ENCODE measurements around the gene SLC10A1. TPM values are rescaled to one million over a fixed set of nuclear protein-coding genes. Genes with fewer than 3 reads are reported as not detected.

Gene SLC10A1
- total and polyA plus RNA-seq, 2 of the 4 experiments (the other 2 are of a cell fraction), result 0.03 TPM; not detected in 1

- H2AFZ ChIP-seq (replicated peaks; ENCODE audit: low read length, poor library complexity), result no peak overlapping the region
Observed at GRCh38 chr14:69820991-69821390, 23.9 kb upstream of the SLC10A1 start.

More at GRCh38 chr14:69820991-69821390, 23.9 kb upstream of the SLC10A1 start:
- WGBS, 2 experiments (ENCODE audit: extremely low coverage in 2 of 2, insufficient read length in 1 of 2), result no CpG with 5 or more reads among the region's 2 CpGs
- H3K18ac ChIP-seq (ENCODE audit: low read depth, low read length), result no peak overlapping the region
- no TSS peak for BruUV-seq (replicated peaks)
- H3K27me3 ChIP-seq (ENCODE audit: control insufficient read depth, insufficient read depth, low read length), result peaks cover 17% of the 10 kb centered on the region
- no peak overlapping the region for H4K5ac ChIP-seq (ENCODE audit: low read depth, low read length)
- H4K20me1 ChIP-seq (ENCODE audit: insufficient read depth, low read length), result no peaks in the 10 kb centered on the region
- in situ Hi-C loops (cut with MboI; ENCODE audit: low sequenced_read_pairs), result no loop called here
- H3K23ac ChIP-seq (ENCODE audit: low read depth, low read length), result no peak overlapping the region
- no peaks in the 10 kb centered on the region for H3K36me3 ChIP-seq (ENCODE audit: control insufficient read depth, insufficient read depth, low read length)
- H3K9me1 ChIP-seq (ENCODE audit: insufficient read depth, low read length), result no peaks in the 10 kb centered on the region
- ChIA-PET CTCF (interaction anchor here (1.2 to 1.3 kb wide), 2 partner anchors 207 to 225 kb away, joined by 3 to 4 read pairs; no protein-coding TSS in a partner anchor), POLR2A (ENCODE audit: unreplicated experiment) (no interaction called here)
- intact Hi-C loops (cut with micrococcal nuclease), result no loop called here
- TF ChIP-seq RFX5 (IDR thresholded peaks at IDR 0.05; ENCODE audit: low read depth, low read length) (no peak), ELK1 (IDR thresholded peaks at IDR 0.05; ENCODE audit: borderline replicate concordance, low read depth, low read length) (no peak), POLR2A (IDR thresholded peaks at IDR 0.05; ENCODE audit: low read depth, low read length) (no peak), FOS (IDR thresholded peaks at IDR 0.05; ENCODE audit: low read depth, low read length) (no peak), CHD1 (IDR thresholded peaks at IDR 0.05; ENCODE audit: low read depth, low read length) (no peak)
- no peak overlapping the region for H3K4me2 ChIP-seq (ENCODE audit: low read depth, low read length)
- no peak for DNase-seq
- no peak overlapping the region for H2AK9ac ChIP-seq (replicated peaks; ENCODE audit: low read depth, low read length, poor library complexity)
- H2BK120ac ChIP-seq (ENCODE audit: low read depth, low read length), result no peak overlapping the region
- no peak overlapping the region for H4K8ac ChIP-seq (ENCODE audit: low read depth in 2 of 2, low read length in 2 of 2)
- no peaks in the 10 kb centered on the region for H3K4me1 ChIP-seq (ENCODE audit: control insufficient read depth, insufficient read depth, low read length)
- H3K79me1 ChIP-seq (ENCODE audit: low read depth in 1 of 2, low read length in 2 of 2), result no peaks in the 10 kb centered on the region
- H3K56ac ChIP-seq (ENCODE audit: extremely low read depth, insufficient read depth, low read length), result no peak overlapping the region
- H2BK20ac ChIP-seq (ENCODE audit: low read depth, low read length), result no peak overlapping the region
- no peak overlapping the region for H2BK15ac ChIP-seq (ENCODE audit: low read depth, low read length)
- H3K9ac ChIP-seq (ENCODE audit: low read depth, low read length), result no peak overlapping the region
- H3K27ac ChIP-seq (ENCODE audit: insufficient read depth, low read length), result no peak overlapping the region
- dilution Hi-C loops (cut with HindIII; ENCODE audit: low sequenced_read_pairs, unreplicated experiment), result no loop called here
- no peak overlapping the region for H2AK5ac ChIP-seq (ENCODE audit: low read depth, low read length)
- ATAC-seq (ENCODE audit: low read depth), result no peak
- peaks cover 2% of the 10 kb centered on the region; the same call in 1 of the 2 replicates for H3K9me3 ChIP-seq (ENCODE audit: control insufficient read depth, insufficient read depth, low read length)
- H3K4me3 ChIP-seq (ENCODE audit: insufficient read depth, low read depth, low read length), result no peak overlapping the region
- H2BK5ac ChIP-seq (ENCODE audit: low read depth, low read length, poor library complexity, severe bottlenecking), result no peak overlapping the region
- H4K91ac ChIP-seq (ENCODE audit: insufficient read depth, low read depth, low read length), result no peak overlapping the region
- no peak overlapping the region for H3K14ac ChIP-seq (replicated peaks; ENCODE audit: low read depth, low read length)
- no peak overlapping the region for H3K4ac ChIP-seq (ENCODE audit: low read depth, low read length)
